WTC11 (cell line): ENCODE measurements around the gene FAM53A. TPM values are rescaled to one million over a fixed set of nuclear protein-coding genes. Genes with fewer than 3 reads are reported as not detected.

Experiments
- ATAC-seq: fragments of 200-7000 bp; cut with Tn5 transposase; 2 replicates; pipeline ENCODE4 v1.10.0; 2021; ENCODE audit warnings: mild to moderate bottlenecking, moderate library complexity
- CTCF ChIA-PET: fragments of 300-600 bp; sonication (Branson Sonifier 250); formaldehyde crosslinking; loops from one replicate; lab custom pipeline; 2021; ENCODE audit warnings: antibody characterized with exemption; lab: Charles Lee
- POLR2A ChIA-PET: fragments of 350-600 bp; sonication (Branson Sonifier 250); formaldehyde crosslinking; loops from one replicate; lab custom pipeline; 2021; ENCODE audit warnings: antibody characterized with exemption; lab: Charles Lee
- DNase-seq: peaks from one replicate; pipeline ENCODE4 v3.0.0; 2021; ENCODE audit warnings: low spot score
- H3K27ac Mint-ChIP-seq: 2 replicates; pipeline ENCODE4 v1.8.0; 2021; ENCODE audit warnings: mixed read lengths
- H3K27me3 Mint-ChIP-seq: 2 replicates; pipeline ENCODE4 v1.8.0; 2021; ENCODE audit warnings: low read depth, mild to moderate bottlenecking, moderate library complexity, mixed read lengths
- H3K36me3 Mint-ChIP-seq: 2 replicates; pipeline ENCODE4 v1.8.0; 2021; ENCODE audit warnings: mixed read lengths
- H3K4me1 Mint-ChIP-seq: 2 replicates; pipeline ENCODE4 v1.8.0; 2022; ENCODE audit warnings: mixed read lengths
- H3K4me3 Mint-ChIP-seq: 2 replicates; pipeline ENCODE4 v1.8.0; 2021; ENCODE audit warnings: mild to moderate bottlenecking, moderate library complexity, mixed read lengths
- H3K9me3 Mint-ChIP-seq: 2 replicates; pipeline ENCODE4 v1.8.0; 2021; ENCODE audit warnings: mixed read lengths
- ATF3 ChIP-seq: sonication (generic); formaldehyde crosslinking; conservative IDR thresholded peaks from 2 replicates; pipeline ENCODE4 v1.8.1; 2022; ENCODE audit warnings: mild to moderate bottlenecking, missing genetic modification reagents
- E2F4 ChIP-seq: sonication (generic); formaldehyde crosslinking; IDR thresholded peaks from 2 replicates; pipeline ENCODE4 v1.8.1; 2022; ENCODE audit warnings: low read depth, mild to moderate bottlenecking, moderate library complexity, missing genetic modification reagents, borderline replicate concordance
- E2F5 ChIP-seq: sonication (generic); formaldehyde crosslinking; IDR thresholded peaks from 2 replicates; pipeline ENCODE4 v1.8.1; 2022; ENCODE audit warnings: mild to moderate bottlenecking, moderate library complexity, missing genetic modification reagents
- ELF4 ChIP-seq: sonication (generic); formaldehyde crosslinking; IDR thresholded peaks from 2 replicates; pipeline ENCODE4 v1.8.1; 2022; ENCODE audit warnings: low read depth, mild to moderate bottlenecking, moderate library complexity, missing genetic modification reagents
- EMX1 ChIP-seq: fragments of 250-450 bp; sonication (Bioruptor Pico); IDR thresholded peaks from 2 replicates; pipeline ENCODE4 v1.8.0; 2021; ENCODE audit warnings: mild to moderate bottlenecking
- FOXJ3 ChIP-seq: sonication (generic); formaldehyde crosslinking; IDR thresholded peaks from 2 replicates; pipeline ENCODE4 v1.9.0; 2021; ENCODE audit warnings: missing genetic modification reagents, mild to moderate bottlenecking, borderline replicate concordance
- FOXK1 ChIP-seq: sonication (generic); formaldehyde crosslinking; IDR thresholded peaks from 2 replicates; pipeline ENCODE4 v1.8.0; 2022; ENCODE audit warnings: mild to moderate bottlenecking, moderate library complexity, missing genetic modification reagents
- FOXP4 ChIP-seq: sonication (generic); formaldehyde crosslinking; IDR thresholded peaks from 2 replicates; pipeline ENCODE4 v1.8.0; 2022; ENCODE audit warnings: mild to moderate bottlenecking, missing genetic modification reagents
- HMGXB4 ChIP-seq: sonication (generic); formaldehyde crosslinking; IDR thresholded peaks from 2 replicates; pipeline ENCODE4 v1.8.1; 2023; ENCODE audit warnings: mild to moderate bottlenecking, moderate library complexity, missing genetic modification reagents
- IRF1 ChIP-seq: sonication (generic); formaldehyde crosslinking; IDR thresholded peaks from 2 replicates; pipeline ENCODE4 v1.8.0; 2023; ENCODE audit warnings: missing genetic modification reagents
- IRF2 ChIP-seq: sonication (generic); formaldehyde crosslinking; IDR thresholded peaks from 2 replicates; pipeline ENCODE4 v1.8.0; 2022; ENCODE audit warnings: low read depth, missing genetic modification reagents, borderline replicate concordance
- JAZF1 ChIP-seq: fragments of 250-450 bp; sonication (Bioruptor Pico); IDR thresholded peaks from 2 replicates; pipeline ENCODE4 v1.9.0; 2021; ENCODE audit warnings: moderate library complexity, mild to moderate bottlenecking, inconsistent platforms
- MXD4 ChIP-seq: fragments of 250-450 bp; sonication (Bioruptor Pico); IDR thresholded peaks from 2 replicates; pipeline ENCODE4 v1.8.0; 2021; ENCODE audit warnings: mild to moderate bottlenecking, moderate library complexity, borderline replicate concordance
- NFATC4 ChIP-seq: fragments of 250-450 bp; sonication (Bioruptor Pico); IDR thresholded peaks from 2 replicates; pipeline ENCODE4 v1.9.0; 2021; ENCODE audit warnings: mild to moderate bottlenecking
- NFE2L1 ChIP-seq: sonication (generic); formaldehyde crosslinking; IDR thresholded peaks from 2 replicates; pipeline ENCODE4 v1.8.1; 2023; ENCODE audit warnings: missing genetic modification reagents
- NFYB ChIP-seq: sonication (generic); formaldehyde crosslinking; conservative IDR thresholded peaks from 2 replicates; pipeline ENCODE4 v1.8.0; 2022; ENCODE audit warnings: low read depth, missing genetic modification reagents
- NR3C1 ChIP-seq: sonication (generic); formaldehyde crosslinking; conservative IDR thresholded peaks from 2 replicates; pipeline ENCODE4 v1.8.1; 2023; ENCODE audit warnings: low read depth, mild to moderate bottlenecking, missing genetic modification reagents
- PRRX2 ChIP-seq: fragments of 250-450 bp; sonication (Bioruptor Pico); IDR thresholded peaks from 2 replicates; pipeline ENCODE4 v1.8.0; 2021; ENCODE audit warnings: mild to moderate bottlenecking
- SMAD3 ChIP-seq: sonication (generic); formaldehyde crosslinking; IDR thresholded peaks from 2 replicates; pipeline ENCODE4 v1.8.0; 2022; ENCODE audit warnings: missing genetic modification reagents, mild to moderate bottlenecking, borderline replicate concordance
- TEAD1 ChIP-seq: sonication (generic); formaldehyde crosslinking; IDR thresholded peaks from 2 replicates; pipeline ENCODE4 v1.8.0; 2022; ENCODE audit warnings: mild to moderate bottlenecking, missing genetic modification reagents
- USF1 ChIP-seq: sonication (generic); formaldehyde crosslinking; IDR thresholded peaks from 2 replicates; pipeline ENCODE4 v1.8.0; 2022; ENCODE audit warnings: mild to moderate bottlenecking, missing genetic modification reagents
- ZMAT4 ChIP-seq: fragments of 250-450 bp; sonication (Bioruptor Pico); IDR thresholded peaks from 2 replicates; pipeline ENCODE4 v1.9.0; 2021; ENCODE audit warnings: mild to moderate bottlenecking
- ZNF121 ChIP-seq: sonication (generic); formaldehyde crosslinking; IDR thresholded peaks from 2 replicates; pipeline ENCODE4 v1.8.0; 2023; ENCODE audit warnings: missing genetic modification reagents
- ZNF138 ChIP-seq: sonication (generic); formaldehyde crosslinking; conservative IDR thresholded peaks from 2 replicates; pipeline ENCODE4 v1.8.1; 2022; ENCODE audit warnings: mild to moderate bottlenecking, moderate library complexity, missing genetic modification reagents
- ZNF219 ChIP-seq: sonication (generic); formaldehyde crosslinking; IDR thresholded peaks from 2 replicates; pipeline ENCODE4 v1.8.0; 2023; ENCODE audit warnings: missing genetic modification reagents, mild to moderate bottlenecking, borderline replicate concordance
- ZNF232 ChIP-seq: sonication (generic); formaldehyde crosslinking; IDR thresholded peaks from 2 replicates; pipeline ENCODE4 v1.8.0; 2022; ENCODE audit warnings: mild to moderate bottlenecking, missing genetic modification reagents
- ZNF281 ChIP-seq: sonication (generic); formaldehyde crosslinking; IDR thresholded peaks from 2 replicates; pipeline ENCODE4 v1.8.0; 2023; ENCODE audit warnings: mild to moderate bottlenecking, missing genetic modification reagents
- ZNF423 ChIP-seq: fragments of 250-450 bp; sonication (Bioruptor Pico); IDR thresholded peaks from 2 replicates; pipeline ENCODE4 v2.1.2; 2022; ENCODE audit warnings: mild to moderate bottlenecking, moderate library complexity
- total RNA-seq: library from RNA; stranded (reverse); gene quantifications from 3 replicates; pipeline ENCODE4 v1.2.3, GENCODE V29; 2021

The FAM53A gene
- total RNA-seq, 1 experiment from 2014 or later: 2.9 TPM

- no peaks in the 10 kb centered on the region for H3K27me3 Mint-ChIP-seq
- no peak for TF ChIP-seq EMX1 (CRISPR knock-in tag)
- TF ChIP-seq IRF1: no peak
- no peak for TF ChIP-seq FOXK1 (CRISPR knock-in tag)
- TF ChIP-seq FOXP4 (CRISPR knock-in tag): no peak
- no peak for TF ChIP-seq ZNF138 (CRISPR knock-in tag)
- TF ChIP-seq USF1 (CRISPR knock-in tag): no peak
- TF ChIP-seq ZNF219: no peak
- no peak for TF ChIP-seq MXD4
- no peak for TF ChIP-seq E2F5 (CRISPR knock-in tag)
- no peak for TF ChIP-seq NFYB (CRISPR knock-in tag)
- TF ChIP-seq ELF4 (CRISPR knock-in tag): no peak
- TF ChIP-seq ZNF423 (CRISPR knock-in tag): no peak
- no peak for TF ChIP-seq ZMAT4 (CRISPR knock-in tag)
- no peak for TF ChIP-seq NFATC4 (CRISPR knock-in tag)
- TF ChIP-seq SMAD3 (CRISPR knock-in tag): no peak
- TF ChIP-seq HMGXB4 (CRISPR knock-in tag): no peak
- TF ChIP-seq ATF3 (CRISPR knock-in tag): no peak
- no peak for TF ChIP-seq NR3C1 (CRISPR knock-in tag)
- TF ChIP-seq PRRX2: no peak
- no peaks in the 10 kb centered on the region; the same call in 1 of the 2 replicates for H3K4me1 Mint-ChIP-seq
- ATAC-seq (no peak), DNase-seq (no peak)
- H3K36me3 Mint-ChIP-seq: no peaks in the 10 kb centered on the region
- H3K4me3 Mint-ChIP-seq: no peak overlapping the region
- H3K27ac Mint-ChIP-seq: no peak overlapping the region
- ChIA-PET POLR2A (no interaction called here), CTCF (no interaction called here)
- H3K9me3 Mint-ChIP-seq: peaks cover 9% of the 10 kb centered on the region
Measured at GRCh38 chr4:1614049-1614448, 70.1 kb downstream of the FAM53A start.

GRCh38 chr4:1613099-1613495, 71.0 kb downstream of the FAM53A start:
- H3K27ac Mint-ChIP-seq: peak overlapping the region; percentile 51; the same call in 1 of the 2 replicates
- TF ChIP-seq FOXJ3 (CRISPR knock-in tag) (no peak), ZNF232 (CRISPR knock-in tag) (no peak), NR3C1 (CRISPR knock-in tag) (no peak), E2F4 (CRISPR knock-in tag) (no peak), NFE2L1 (CRISPR knock-in tag) (no peak), ZNF281 (no peak), TEAD1 (no peak), IRF2 (CRISPR knock-in tag) (no peak), ZNF121 (CRISPR knock-in tag) (no peak), JAZF1 (no peak)

More at GRCh38 chr4:1613099-1613495, 71.0 kb downstream of the FAM53A start:
- H3K9me3 Mint-ChIP-seq: peaks cover 9% of the 10 kb centered on the region
- no peak overlapping the region for H3K4me3 Mint-ChIP-seq
- no peak for ATAC-seq
- H3K36me3 Mint-ChIP-seq: no peaks in the 10 kb centered on the region
- H3K27me3 Mint-ChIP-seq: no peaks in the 10 kb centered on the region
- CTCF ChIA-PET: no interaction called here
- no peak for DNase-seq
- POLR2A ChIA-PET: no interaction called here
- no peaks in the 10 kb centered on the region; the same call in 1 of the 2 replicates for H3K4me1 Mint-ChIP-seq
